GM19438 (cell line): Measurements from ENCODE around the gene ARL6IP5.
A peak's percentile ranks its signal among the peaks of the same experiment; 100 is the strongest.

Source experiments
- ATAC-seq: cut with Tn5 transposase; IDR thresholded peaks from one replicate; pipeline ENCODE4 v1.9.1; 2021; ENCODE audit warnings: low read depth; ENCODE audit not compliant: unreplicated experiment

The ARL6IP5 gene

DNA sequence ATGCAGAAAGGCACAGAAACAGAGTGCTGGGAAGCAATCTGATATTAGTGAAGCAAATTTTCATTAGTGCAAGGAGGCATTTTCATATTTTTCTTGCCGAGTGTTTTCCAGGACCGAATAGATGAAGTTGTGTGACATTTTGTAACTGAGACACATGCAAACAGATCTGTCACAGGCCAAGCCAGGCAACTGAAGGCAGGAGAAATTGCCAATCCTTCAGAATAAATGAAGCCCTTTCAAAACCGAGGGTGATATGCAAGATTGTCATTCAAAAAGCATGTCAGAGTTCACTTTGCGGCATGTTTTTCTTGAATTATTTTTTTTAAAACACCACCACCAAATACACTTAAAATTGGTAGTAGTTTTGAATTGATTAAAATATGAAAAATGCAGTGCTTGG is 31.4 kb downstream of the ARL6IP5 start:
- ATAC-seq = no peak

DNA sequence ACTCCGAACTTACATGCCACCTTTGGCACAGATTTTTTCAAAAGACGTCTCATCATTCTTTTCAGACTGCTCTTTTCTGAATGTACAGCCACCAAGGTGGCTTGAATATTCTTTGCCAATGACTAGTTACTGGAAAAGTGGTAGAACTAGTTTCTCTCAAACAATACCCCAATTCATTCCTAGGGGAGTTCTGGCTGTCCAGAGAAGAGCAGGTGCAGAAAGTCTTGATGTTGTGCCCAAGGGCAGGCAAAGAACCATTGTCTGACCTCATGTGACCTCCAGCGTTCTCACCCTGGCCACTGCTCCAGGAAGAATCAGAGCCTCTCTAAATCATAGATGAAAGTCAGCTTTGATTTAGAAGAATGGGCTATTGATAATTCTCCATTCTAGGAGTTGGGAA is 32.2 kb downstream of the ARL6IP5 start:
- no peak for ATAC-seq

- ATAC-seq = no peak
These were observed 33.8 kb downstream of the ARL6IP5 start for GRCh38 chr3:69118555-69118954.

DNA sequence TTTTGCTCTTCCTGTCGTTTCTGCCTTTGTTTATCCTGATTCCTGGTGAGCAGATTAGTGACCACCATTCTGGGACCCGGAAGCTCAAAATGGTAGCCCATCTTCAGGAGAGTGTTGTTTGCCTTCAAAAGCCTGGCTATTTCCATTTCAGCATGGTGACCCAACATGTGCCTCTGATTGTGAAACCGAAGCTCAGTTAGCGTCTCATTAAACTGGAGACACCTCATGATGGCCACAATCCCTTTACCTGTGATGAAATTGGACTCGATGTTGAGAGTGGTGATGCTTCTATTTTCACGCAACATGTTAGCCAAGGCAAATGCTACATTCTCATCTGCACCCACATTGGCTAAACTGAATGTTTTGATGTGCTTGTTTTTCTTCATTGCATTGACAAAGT is 34.4 kb downstream of the ARL6IP5 start:
- ATAC-seq = no peak

DNA sequence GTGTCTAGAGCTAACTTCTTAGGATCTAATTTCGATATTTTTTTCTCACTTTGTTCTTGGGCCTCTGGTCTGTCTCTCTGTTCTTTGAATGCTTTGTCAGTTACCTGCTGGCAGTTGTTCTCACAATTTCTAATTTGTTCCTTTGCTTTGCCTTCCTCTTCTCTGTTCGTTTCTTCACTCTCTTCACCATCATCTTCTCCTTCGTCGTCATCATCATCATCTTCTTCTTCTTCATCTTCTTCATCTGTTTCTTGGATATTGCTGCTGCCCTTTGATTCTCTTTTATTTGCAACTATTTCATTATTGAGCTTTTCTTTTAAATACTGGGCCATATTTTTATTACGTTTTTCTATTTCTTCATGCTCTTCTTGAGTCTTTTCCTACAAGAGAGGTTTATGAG is 34.9 kb downstream of the ARL6IP5 start:
- no peak for ATAC-seq

DNA sequence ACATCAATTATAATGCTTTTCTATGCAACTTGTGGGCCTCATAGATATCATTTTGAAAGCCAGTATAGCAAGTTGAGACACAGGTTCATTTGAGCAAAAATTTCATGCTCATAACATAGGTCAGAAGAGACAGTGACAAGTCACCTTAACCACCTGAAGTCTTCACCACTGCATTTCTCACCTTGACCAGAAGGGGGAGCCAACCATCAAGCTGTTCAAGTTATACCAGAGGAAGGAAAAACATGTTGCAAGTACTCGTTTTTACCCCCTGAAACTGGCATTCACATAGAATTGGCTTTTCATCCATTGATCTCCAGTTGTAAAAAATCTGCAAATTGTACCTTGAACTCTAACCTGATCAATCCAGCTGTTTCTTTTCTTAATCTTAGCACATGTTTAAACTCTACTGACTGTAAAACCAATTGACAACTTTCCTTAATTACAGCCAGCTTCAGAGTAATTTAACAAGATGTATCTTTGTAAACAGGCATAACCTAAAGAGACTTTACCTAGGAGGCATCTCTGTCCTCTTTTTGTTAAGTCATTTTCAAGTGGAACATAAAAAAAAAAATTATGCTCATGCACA is 36.2 kb downstream of the ARL6IP5 start:
- peak; percentile 75 for ATAC-seq

DNA sequence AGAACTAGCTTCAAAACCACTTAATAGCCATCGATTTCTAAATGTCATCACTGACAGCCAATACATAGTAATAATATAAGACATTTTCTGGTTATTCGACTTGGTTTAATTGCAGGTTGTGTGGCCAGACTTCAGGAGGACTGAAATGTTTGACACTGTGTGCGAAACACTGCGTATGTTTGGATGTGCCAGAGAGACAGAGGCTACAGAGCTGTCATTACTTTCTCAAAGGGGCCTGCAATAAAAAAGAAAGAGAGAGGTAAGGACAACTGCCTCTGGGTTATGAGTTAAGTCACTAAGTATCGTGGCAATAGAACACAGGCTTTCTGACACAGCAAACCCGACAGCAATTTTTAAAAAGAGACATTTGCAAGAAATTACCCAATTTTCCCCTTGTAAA is 36.8 kb downstream of the ARL6IP5 start:
- no peak for ATAC-seq

GRCh38 chr3:69121950-69122349 is 37.2 kb downstream of the ARL6IP5 start:
- ATAC-seq = no peak

DNA sequence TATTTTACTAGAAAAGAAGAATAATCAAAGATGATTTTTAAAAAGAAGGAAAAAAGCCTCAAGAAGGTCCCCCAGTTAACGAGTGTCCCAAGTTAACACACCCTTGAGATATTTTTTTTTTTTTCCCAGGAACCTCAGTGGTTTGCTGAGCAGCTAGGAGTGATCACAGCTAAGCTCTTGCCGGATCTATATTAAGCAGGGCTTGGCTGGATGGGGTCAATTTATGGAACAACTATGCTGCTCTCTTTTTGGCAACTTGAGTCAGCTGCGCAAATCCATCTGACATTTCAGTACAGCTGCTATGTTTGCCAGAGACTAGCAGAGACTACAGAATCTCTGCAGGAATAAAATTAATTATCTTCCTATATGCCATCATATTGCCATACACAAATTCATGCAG is 37.7 kb downstream of the ARL6IP5 start, which contains the start of gene LMOD3:
Gene LMOD3, minus strand, starts transcription at position 193 of the 400 bp plus-strand sequence. CDS start 209 bp downstream, outside the sequence.
- ATAC-seq = no peak

DNA sequence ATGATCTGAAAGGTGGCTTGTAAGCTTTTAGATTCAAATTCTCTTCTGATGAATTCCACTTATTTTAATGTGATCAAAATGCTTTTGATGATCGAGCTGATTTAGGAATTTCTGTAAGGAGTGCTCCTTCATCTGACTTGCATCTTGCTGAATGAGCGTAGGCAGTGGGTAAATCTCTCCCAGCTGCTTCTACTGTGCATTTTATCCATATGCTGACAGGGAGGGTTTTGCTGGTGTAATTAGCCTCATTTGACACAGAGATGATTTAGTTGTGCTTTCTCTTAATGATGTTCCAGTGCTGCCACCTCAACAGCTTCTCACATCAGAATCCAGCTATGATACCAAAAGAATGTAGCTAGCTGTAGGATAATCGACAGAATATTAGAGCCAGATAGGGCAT is 41.5 kb downstream of the ARL6IP5 start:
- ATAC-seq = no peak

- ATAC-seq = no peak
These were observed 42.3 kb downstream of the ARL6IP5 start for GRCh38 chr3:69126999-69127398.

DNA sequence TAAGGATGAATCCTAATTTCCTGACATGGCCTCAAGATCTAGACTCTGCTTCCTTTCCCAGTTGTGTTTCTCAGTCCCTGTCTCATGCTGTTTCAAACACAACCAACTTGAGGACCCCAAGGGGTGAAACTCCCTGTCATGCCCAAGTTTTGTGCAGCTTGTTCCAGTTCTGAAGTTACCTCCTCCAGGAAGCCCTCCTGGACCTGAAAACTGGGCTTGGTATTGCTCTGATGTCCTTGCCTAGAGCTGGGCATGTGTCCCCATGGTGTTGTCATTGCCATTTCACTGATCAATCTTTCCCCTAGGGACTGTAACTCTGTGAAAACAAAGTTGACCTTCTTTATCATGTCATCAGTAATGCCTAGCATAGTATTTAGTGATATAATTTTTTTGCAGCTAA is 43.8 kb downstream of the ARL6IP5 start:
- ATAC-seq = no peak

GRCh38 chr3:69129531-69129930 is 44.8 kb downstream of the ARL6IP5 start:
- ATAC-seq = no peak

GRCh38 chr3:69130689-69131088 is 46.0 kb downstream of the ARL6IP5 start:
- peak; percentile 66 for ATAC-seq

GRCh38 chr3:69137005-69137404 is 52.3 kb downstream of the ARL6IP5 start:
- no peak for ATAC-seq

GRCh38 chr3:69137412-69137811 is 52.7 kb downstream of the ARL6IP5 start:
- ATAC-seq = no peak

DNA sequence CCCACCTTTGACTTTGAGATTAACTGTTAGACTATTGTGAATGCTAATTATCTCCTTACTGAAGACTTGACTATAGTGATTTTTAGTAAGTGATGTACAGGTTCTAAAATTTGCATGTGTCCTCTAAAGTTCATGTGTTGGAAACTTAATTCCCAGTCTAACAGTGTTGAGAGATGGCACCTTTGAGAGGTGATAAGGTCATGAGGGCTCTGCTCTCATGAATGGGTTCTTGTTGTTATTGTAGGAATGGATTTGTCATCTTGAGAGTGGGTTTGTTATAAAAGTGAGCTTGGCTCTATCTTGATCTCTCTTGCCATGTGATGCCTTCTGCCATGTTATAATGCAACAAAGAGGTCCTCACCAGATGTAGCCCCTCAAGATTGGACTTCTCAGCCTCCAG is 56.6 kb downstream of the ARL6IP5 start:
- no peak for ATAC-seq

- ATAC-seq = no peak
These were observed 57.4 kb downstream of the ARL6IP5 start for GRCh38 chr3:69142090-69142489.

DNA sequence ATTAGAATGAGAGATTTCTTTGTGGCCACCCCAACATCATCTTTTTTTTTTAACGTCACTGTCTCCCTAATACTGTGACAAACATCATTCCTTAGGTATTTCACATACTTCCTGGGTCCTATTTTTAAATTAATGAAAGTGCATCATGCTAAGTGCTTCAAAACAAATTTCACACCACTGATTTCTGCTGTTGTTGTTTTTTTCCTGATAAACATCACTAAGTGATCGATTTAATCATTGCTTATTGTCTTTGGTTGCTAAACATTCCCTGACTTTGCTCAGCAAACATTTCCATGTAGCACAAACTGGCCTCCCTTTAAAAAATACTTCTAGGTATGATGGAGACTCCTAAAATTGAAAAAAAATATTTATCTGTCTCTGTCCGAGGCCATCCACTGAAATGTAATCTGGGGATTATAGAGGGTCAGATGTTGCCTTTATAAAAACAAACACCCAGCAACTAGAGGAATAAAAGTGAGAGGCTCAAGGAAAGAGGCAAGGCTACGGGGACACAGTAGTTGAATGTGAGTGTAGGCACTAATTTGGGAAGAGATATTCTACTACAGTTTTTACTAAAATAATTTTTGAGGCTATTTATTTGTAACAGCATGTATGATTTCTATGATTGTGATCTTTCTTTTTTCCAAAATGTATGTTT is 58.2 kb downstream of the ARL6IP5 start:
- ATAC-seq = no peak

GRCh38 chr3:69143612-69144011 is 58.9 kb downstream of the ARL6IP5 start:
- no peak for ATAC-seq

DNA sequence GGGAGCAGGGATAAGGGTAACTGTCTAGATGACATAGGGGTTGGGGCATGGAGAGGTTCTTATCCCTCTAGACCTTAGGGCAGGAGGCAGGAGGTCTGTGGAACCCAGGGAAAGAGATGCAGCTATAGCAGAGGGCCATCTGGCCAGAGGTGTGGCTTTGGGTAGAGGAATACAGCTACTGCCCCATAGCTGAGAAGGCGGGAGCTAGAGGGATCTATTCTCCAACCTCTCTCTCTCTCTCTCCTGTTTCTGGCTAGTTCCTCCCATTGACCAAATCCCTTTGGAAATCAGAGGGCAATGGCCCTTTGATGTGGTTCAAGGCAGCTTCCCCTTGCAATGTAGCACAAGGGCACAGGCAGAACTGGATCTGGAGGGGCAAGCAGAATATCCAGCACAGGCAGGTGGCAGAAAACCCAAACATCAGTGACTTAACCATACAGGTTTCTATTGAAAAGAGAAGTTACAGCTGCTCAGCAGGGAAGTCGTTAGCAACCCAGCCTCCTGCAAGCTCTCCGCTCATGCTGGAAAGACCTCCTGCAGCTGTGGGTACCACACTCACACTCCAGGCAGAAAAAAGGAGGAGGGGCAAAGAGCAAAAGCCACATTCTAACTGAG is 60.0 kb downstream of the ARL6IP5 start:
- ATAC-seq = no peak

GRCh38 chr3:69145688-69146087 is 61.0 kb downstream of the ARL6IP5 start:
- no peak for ATAC-seq
